Measurements from ENCODE around the gene PF4V1.
"Not testable (repeated sequence)": the region's sequence is repeated elsewhere in the genome, so short reads cannot be mapped to it uniquely, and the experiment has no call there.

PF4V1 gene

DNA sequence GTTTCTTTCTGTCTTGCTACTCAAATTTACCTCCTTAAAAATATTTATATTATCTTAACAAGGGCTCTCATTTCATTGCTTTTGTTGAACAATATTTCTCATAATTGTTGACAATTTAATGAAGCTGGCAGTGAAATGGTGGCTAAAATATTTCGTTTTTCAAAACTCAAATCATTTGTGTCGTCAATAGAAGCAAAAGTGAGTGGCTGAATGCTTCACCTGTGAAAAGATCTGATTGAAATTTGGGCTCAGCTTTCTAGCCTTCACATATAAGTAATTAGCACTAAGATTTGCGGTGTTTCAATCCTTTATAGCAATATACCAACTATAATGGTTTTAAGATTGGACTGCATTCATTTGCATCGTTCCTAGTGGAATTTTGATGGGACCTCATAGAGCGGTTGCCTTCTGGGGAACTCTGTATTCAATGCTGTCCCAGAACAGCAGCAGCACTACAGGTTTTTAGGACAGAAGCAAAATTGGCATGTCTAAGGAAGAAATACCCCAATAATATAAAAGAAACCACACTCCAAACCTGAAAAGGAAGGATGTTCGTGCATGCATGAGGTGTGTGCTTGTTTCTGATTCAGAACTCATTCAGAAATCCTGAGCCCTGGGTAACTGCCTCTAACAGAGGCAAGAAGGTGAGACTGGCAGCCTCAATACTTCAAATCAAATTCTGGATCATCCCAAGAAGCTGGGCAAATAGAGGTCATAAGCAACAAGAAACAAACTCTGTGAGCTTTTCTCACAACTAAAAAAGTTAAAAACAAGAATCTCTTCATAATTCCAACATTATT, 18.6 kb downstream of the PF4V1 start:
- DNase-seq: no peak

DNA sequence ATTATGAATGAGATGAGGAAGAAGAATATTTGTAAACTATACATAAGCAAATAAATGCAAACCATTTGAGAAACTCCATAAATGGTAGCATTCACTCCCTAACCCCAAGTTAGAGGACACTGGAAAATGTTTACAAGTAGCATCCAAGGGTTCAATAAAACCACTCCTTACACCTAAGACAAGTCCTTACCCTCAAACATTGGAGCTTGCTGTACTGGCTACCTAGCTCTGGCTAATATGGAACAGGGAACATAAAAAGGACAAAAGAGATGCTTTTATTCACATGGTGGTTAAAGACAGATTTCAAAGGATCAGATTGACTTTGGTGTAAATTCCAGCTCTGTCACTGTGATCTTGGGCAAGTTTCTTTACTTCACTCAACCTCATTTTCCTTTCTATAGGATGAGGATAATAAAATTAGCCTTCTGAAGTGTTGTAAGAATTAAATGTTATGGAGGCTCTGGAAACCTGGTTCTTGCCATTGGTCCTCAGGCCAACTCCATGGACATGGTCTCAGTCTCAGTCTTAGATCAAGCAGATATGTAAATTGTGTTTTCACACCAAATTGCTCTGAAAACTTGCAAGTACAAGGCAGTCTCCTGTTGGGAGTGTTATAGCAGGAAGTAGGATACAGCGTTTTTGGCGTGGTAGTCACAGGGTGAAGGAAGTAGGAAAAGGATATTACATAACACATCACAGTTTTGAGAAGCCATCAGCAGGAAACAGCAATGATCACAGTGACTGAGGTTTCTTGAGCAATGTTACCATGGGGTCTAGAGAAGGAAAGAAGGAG, 19.4 kb downstream of the PF4V1 start:
- DNase-seq: no peak

DNA sequence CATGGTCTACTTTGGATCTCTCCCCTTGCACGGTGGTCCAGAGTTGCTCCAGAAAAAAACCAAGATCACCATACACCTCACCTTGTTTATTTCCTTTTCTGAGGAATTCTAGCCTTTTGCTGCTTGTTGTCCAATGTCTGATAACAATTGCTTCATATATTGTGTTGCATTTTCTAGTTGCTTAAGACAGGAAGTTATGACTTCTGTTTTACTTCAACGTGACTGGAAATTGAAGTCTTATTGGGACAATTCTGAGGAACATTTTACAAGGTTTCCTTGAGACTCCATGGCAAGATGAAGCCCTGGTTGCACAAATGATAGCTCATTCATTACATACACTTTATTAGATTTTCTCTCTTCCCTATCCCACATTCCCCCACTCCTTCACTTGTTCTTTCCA, 21.3 kb downstream of the PF4V1 start:
- DNase-seq: no peak

DNA sequence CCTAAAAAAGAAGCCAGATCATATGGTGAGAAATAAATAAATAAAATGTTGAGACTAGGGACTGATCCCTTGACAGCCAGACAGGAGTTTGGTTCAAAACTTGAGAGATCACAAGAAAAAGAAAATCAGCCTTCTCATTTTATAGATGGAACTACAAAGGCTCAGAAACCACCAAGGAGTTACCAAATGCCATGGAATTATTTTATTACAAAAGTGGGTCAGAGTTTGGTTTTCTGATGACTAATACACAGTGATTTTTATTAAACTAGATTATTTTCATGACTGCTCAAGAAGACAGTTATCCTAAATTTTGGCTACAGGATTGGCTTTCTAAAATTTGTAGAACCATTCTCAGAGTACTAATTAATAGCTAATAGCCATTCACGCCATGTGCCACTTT, 22.3 kb downstream of the PF4V1 start:
- DNase-seq: no peak

DNA sequence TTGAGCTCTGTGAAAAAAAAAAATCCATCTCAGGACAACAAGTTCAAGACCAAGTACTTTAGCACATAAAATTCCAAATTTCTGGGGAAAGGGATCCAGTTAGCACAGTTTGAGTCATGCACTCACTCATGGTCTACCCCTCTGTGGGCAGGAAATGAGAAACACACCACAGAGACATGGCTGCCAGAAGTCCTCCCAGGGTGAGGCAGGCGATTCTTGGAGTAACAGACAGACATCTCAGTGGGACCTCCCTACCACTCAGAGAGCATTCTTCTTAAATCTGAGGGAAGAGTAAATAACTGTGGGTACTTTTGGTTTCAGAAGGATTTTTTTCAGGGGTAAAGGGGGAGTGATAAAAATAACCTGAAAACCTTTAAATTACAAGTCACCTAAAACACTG, 30.2 kb downstream of the PF4V1 start:
- DNase-seq: no peak

DNA sequence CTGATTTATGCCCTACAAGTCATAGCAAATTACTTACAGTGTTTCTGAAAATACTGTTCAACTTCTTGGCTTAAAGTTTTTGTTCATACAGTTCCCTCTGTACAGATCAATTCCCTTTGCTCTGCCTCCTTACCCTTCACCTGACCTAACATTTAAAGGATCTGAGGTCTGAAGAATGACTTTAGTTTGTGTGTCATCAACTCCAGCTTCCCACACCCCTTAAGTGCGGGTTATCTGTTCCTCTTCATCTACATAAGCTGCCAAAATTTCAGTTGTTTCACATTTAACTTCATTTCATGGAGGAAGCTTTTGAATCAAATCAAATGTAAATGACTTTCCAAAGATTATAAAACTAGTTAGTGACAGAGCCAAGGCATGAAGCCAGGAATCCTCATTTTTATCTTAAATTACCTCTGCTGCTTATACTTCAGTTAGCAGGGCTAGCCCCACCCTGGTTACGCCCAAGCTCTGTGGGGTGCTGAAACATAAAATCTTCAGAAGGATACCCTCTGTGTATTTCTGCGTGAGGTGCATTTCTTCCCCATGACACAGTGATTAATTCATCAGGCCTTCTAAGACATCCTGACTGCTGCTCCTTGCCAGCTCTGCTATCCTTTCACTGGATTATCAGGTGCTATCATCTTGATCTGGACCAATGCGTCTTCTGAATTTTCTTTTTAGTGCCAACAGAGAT, 32.6 kb downstream of the PF4V1 start:
- no peak for DNase-seq

DNA sequence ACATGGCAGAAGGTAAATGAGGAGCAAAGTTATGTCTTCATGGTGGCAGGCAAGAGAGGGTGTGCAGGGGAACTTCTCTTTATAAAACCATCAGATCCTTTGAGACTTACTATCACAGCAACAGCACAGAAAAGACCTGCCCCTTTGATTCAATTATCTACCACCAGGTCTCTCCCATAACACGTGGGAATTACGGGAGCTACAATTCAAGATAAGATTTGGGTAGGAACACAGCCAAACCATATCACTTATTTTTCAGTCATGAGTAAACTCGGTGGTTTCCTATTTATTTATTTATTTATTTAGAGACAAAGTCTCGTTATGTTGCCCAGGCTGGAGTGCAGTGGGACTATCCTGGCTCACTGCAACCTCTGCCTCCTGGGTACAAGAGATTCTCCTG, 38.2 kb downstream of the PF4V1 start:
- DNase-seq: no peak

DNA sequence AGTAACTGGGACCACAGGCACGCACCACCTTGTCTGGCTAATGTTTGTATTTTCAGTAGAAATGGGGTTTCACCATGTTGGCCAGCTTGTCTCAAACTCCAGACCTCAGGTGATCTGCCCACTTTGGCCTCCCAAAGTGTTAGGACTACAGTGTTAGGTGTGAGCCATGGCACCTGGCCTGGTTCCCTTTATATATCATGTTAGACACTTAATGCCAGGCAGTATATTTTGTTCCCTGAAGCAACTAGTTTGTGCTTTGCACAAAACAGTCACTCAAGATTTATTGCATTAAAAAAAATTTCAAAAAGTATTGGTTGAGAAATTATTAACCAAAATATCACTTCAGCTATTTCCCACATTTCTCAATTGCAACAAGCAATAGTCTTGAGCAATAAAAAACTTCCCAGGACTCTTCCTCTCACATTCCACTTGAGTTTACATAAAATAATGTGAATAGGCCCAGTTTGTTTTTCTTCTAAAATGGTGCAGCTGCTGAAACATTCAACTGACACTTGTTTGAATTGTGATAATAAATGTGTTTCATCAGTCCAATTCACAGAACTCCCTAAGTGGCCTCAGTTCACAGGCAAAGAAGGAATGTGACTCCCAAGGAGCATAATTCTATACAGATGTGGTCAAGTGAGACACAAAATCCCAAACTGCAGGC, 38.8 kb downstream of the PF4V1 start:
- DNase-seq: no peak

DNA sequence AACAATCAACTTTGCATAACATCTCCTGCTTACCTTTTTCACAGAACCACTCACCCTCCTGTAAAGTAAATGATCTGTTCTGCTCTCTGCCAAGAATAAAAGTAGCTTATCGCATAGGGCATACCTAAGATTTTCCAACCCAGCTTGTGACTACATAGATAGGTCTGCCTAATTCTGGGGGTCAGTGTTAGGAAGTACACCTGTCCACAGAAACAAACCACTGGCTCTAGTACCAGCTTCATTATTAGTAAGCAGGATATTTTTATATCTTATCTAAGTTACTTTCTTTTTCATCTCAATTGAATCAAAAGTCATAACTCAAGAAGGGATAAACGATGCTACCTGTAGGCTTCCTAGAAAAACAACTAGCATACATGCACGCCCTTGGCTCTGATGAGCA, 39.9 kb downstream of the PF4V1 start:
- no peak for DNase-seq

DNA sequence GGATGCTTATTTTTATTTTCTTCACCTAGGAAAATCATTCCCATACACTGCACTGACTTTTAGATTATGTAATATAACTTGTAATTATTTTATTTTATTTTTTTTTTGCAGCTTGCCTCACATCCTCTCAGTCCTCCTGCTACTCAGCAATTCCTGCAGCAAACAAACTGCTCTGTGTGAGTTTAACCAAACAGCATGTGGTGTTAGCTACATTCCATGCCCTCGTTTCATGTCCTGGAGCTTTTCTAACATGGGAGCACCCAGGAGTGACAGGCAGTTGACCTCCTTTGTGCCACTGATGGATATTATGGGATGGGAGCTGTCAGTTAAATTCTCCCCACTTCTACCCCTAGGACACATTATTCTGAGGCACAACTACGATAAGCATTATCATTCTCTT, 40.9 kb downstream of the PF4V1 start:
- DNase-seq: no peak

DNA sequence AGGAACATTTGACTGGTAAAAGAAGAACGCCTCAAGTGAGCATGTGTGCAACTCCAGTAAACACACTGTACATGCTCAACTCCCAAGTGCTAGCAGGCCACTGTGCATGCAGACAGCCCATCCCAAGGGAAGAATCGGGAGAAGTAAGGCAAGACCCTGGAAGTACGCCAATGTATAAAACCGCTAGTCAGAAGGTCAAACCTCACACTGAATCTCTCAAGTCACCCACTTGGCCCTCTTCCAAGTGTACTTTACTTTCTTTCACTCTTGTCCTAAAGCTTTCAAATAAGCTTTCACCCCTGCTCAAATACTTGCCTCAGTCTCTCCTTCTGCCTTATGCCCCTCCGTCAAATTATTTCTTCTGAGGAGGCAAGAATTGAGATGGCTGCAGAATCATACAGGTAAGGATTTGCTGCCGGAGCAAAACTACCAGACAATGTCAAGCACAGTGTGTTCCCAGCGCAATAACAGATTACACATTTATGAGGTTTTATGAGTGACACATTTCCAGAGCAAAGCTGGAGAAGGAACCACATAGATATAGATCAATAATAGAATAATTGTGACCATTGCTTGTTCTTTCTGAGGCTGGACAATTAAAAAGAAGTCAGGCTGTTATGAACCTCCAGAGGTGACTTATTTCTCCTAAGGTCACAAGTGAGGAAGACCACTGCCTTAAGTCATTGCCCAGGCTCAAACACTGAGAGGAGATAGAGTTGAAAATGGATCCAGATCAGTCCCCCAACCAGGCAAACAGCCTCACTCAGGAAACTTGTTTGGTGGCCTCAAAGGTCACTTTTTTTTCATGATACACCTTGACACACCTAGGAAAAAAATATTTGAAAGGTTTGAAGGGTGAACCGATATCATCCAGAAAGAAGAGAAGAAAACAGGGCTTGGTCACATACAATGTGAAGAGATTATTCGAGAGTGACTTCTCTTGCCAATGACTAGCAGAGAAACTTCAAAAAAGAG, 42.4 kb downstream of the PF4V1 start:
- DNase-seq: no peak

DNA sequence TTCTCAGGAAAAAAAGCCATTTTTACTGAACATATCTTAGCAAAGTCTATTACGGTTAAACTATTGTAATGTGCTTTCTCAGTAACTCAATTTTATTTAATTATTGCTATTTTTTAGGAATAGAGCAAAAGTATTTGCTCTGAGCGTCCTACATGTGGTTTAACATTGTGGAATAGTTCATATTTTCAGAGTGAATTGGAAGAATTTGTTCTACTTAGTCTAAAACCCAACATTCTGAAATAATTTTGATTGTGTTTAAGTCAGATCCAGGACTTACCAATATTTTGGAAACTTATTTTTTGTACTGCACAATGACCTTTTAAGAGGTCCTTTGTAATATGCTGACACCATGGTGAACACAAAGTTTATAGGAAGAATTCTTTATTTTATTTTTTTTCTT, 43.3 kb downstream of the PF4V1 start:
- no peak for DNase-seq

DNA sequence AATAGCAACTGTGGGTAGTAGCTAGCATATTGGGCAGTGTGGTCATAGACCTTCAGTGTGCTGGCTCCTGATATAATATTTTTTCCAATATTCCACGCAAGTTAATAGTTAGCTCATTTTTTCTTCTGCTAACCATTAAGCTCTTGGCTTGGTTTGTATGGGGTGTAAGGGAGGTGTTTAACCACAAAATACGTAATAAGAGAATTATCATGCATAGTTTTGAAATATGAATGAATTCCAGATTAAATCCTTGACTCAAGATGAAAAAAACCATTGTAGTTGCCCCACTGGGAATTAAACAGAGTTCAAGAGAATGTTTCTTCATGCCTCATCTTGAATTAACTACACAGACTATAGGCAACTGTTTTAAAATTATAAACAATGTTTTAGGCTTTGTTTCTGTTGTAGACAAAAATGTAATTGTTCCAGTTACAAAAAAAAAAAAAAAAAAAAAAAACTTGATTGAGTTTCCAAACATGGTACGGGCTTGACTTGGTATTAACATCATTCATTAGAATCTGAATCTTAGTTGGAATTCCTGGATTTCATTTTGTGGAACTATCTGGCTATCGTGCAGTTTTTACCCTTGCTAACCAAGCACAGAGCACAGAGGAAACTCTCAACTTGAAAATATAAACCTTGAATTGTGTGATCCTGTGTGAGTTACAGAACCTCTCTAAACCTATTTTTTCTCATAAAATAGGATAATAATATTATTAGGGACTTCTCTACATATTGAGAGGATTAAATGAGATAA, 44.5 kb downstream of the PF4V1 start:
- no peak for DNase-seq

DNA sequence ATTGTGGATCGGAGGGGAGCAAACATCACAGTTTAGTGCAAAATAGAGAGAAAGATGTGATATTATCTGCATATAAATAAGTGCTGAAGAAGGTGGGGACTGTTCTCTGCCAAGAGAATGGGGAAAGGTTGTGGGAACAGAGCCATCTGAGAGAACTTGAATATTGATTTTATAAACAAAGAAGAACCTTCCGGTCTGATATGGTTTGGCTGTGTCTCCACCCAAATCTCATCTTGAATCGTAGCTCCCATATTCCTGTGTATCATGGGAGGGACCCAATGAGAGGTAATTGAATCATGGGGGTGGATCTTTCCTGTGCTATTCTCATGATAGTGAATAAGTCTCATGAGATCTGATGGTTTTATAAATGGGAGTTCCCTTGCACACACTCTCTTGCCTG, 46.2 kb downstream of the PF4V1 start:
- not testable (repeated sequence) for DNase-seq

DNA sequence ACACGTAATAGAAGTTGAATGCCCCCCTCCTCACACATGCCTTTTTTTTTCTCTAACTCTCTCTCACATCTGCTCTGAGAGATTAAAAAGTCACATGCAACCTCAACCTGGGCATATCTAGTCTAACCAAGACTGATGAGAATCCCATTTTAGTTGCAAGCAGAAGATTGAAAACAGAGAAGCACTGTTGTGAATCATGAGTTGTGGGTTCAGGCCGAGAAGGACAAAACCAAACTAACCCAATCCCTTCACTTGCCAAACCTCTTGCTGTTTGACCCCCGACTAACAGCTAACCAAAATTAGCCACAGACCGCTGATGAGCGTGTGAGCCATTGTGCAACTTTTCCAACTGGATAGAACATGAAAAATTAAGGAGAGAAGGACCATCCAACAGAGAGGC, 47.9 kb downstream of the PF4V1 start:
- no peak for DNase-seq

DNA sequence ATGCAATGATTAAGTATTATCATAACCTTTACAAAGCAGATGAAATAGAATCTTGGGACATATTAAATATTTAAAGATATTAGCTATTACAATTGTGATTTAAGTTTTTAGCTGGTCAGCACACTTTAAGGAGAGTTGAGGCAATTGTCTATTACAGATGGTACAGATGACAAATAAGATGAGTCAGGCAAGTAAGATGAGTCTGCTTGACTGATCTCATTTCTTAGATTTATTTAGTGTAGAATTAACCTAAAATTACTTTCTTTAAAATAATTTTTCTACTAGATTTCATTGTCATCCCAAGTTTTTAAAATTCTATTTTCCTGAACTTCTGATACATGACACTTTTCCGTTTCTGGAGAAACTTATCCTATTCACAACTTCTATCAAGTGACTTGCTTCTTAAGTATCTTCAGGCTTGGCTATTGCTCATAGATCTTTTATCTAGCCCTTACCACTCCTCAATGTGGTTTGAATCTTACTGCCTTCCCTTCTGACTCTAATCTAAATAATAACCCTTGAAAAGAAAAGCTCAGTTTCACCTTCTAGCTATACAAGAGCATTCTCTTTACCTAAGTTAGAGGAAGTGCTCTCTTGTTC, 49.0 kb downstream of the PF4V1 start:
- DNase-seq: no peak

DNA sequence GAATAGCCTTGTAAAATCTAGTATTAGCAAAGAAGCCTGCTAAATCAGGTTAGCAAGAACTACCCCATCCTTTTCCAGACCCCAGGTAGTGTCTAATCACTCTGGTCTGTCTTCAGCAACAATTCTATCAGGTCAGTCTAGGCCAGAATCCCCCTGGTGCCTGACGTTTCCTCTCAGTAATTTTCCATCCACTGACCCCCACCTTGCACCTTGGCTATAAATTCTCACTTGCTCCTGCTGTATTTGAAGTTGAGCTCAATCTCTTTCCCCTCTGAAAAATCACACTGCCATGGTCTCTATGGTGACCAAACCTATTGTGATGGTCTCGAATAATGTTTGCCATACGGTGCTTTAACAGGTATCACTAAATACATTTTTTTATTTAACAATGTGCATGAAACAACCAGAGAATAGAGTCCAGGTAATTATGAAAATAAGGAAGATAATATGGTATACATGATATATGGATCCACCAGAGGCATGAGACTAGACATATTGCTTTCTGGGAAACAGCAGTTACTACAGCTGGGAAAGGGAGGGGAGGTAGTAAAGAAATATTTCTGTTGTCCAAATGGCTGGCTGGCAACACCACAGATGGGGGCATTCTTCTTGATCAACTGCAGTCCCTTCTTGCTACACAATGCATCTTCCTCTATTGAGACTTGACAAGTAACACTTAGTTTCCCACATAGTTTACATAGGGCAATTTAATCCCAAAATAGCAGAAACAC, 49.9 kb downstream of the PF4V1 start:
- DNase-seq: no peak
